LoVo (cell line): ENCODE results near the gene ADCY5.

Experiments
- DNase-seq: peaks from one replicate; pipeline ENCODE4 v3.0.0-alpha.2; 2016; ENCODE audit warnings: low spot score

Gene ADCY5

DNA sequence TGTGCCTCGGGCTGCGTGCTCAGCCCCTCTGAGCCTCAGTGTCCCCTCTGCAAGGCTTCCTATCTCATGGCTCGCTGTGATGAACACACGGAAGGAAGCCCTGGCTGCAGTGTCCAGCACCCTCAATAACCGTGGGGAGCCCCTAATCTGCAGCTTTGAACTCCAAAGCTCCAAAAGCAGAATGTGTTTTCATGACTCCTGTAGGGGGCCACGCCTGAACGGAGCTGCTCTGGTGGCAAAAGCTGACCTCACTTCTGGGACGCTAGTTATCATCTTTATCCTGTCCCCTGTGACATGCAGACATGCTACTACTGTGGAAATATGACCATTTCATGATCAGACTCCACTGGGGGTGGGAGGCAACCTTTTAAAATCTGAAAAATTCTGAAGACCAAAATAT, 148.3 kb downstream of the ADCY5 start:
- DNase-seq = no peak

GRCh38 chr3:123300056-123300455, 148.8 kb downstream of the ADCY5 start:
- DNase-seq = no peak

DNA sequence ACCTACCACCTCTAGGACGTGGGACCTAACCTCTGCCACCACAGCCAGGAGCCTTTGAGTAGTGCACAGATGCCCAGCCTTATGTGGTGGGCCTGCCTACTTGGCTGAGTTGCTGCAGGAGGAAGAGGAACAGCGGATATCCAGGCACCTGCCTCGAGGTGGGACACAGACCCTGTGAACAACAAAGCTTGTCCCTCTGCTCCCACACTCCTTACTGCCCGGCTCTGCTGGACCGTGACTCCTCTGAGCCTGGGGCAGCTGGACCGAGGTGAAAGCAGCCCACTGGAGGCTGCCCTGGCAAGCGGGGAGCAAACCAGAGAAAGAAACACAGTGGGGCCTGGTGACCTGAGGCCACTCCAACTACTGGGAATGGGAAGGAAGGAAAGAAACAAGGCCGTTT, 149.3 kb downstream of the ADCY5 start:
- no peak for DNase-seq

DNA sequence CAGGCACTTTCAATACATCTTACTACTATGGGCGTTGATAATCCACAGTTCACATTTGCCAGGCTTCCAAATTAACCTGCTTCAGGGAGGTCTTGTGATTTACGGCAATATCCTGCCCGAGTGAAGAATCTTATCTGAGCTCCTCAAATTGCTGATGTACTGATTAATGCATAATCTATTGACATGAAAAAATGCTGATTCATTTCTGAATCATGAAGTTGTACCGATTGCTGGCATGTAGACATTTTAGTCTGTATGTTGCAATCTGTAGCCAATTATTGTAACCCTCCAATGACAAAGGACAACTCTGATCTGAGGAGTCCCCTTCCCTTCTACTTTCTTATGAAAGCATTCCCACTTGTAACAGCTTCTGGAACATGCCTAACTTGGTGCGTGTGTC, 150.0 kb downstream of the ADCY5 start:
- DNase-seq = no peak

- DNase-seq = no peak
These were observed 151.3 kb downstream of the ADCY5 start for GRCh38 chr3:123297627-123297899.

- no peak for DNase-seq
These were observed 151.9 kb downstream of the ADCY5 start for GRCh38 chr3:123296836-123297626.

DNA sequence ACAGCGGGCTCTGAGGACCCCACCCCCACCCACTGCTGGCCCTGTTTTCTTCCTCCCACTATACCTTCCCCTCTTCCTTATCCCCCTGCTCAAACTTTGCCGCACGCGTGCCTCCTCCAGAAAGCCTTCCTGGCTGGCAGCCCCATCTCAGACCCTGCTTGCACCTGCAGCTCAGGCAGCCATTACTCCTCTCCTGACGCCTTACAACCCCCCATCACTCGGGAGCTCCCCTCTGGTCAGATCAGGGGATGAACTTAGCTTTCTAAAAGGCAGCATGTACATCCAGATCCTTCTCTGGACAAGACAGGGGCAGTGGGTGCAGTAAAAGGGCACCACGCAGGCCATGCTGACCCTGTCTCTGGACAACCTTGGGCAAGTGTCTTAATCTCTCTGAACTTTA, 152.6 kb downstream of the ADCY5 start:
- DNase-seq = no peak

GRCh38 chr3:123295901-123296250, 153.0 kb downstream of the ADCY5 start:
- no peak for DNase-seq

DNA sequence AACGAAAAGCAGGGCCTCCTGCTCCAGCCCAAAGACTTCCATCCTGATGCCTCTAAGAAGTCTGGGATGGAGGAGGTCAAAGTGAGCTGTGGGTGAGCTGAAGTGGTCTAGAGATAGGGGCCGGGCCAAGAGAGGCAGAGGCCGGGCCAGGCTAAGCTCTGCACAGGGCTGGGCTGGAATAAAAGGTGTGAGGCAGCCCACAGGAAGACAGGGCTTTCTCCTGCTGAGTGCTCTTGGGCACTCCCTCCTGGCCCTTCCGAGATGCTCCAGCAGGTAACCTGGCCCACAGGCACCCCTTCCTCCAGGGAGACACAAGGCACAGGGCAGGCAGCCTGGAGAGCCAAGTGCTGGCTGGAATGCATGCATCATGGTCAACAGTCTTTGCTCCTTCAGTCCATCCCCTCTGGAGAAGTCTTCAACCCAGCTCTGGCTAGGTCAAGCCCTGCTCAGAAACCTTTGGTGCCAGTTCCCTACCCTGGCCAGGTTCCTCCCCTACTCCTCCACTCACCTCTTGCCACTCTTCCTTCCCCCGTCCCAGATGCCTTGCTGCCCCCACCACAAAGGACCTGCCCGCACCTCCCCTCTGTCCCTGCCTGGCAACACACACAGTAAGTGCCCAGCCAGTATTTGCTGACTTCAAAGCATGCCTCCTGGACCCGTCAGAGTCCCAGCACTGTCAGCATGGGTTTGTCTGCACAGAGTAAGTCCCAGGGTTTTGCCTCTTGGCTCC, 153.6 kb downstream of the ADCY5 start:
- DNase-seq = no peak

- no peak for DNase-seq
These were observed 154.5 kb downstream of the ADCY5 start for GRCh38 chr3:123294296-123294938.

- no peak for DNase-seq
These were observed 156.3 kb downstream of the ADCY5 start for GRCh38 chr3:123292321-123293310.

- no peak for DNase-seq
These were observed 157.5 kb downstream of the ADCY5 start for GRCh38 chr3:123291404-123291803.

DNA sequence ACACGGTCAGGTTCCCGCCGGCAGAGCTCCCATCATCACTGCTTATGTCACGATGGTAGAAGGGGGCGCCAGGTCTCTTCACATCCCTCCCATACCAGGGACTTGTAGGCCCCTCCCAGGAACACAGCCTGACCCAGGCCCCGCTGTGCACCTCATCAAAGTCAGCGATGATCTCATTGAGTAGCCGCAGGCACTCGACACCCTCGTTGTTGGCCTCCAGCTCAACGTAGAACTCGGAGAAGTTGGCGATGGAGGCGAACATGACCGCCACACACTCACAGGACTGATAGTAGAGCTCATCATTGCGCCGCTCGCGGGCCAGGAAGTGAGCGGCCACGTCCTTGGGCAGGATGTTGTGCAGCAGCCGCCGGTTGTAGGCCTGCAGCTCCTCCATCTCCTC, 157.9 kb downstream of the ADCY5 start:
- DNase-seq = no peak

DNA sequence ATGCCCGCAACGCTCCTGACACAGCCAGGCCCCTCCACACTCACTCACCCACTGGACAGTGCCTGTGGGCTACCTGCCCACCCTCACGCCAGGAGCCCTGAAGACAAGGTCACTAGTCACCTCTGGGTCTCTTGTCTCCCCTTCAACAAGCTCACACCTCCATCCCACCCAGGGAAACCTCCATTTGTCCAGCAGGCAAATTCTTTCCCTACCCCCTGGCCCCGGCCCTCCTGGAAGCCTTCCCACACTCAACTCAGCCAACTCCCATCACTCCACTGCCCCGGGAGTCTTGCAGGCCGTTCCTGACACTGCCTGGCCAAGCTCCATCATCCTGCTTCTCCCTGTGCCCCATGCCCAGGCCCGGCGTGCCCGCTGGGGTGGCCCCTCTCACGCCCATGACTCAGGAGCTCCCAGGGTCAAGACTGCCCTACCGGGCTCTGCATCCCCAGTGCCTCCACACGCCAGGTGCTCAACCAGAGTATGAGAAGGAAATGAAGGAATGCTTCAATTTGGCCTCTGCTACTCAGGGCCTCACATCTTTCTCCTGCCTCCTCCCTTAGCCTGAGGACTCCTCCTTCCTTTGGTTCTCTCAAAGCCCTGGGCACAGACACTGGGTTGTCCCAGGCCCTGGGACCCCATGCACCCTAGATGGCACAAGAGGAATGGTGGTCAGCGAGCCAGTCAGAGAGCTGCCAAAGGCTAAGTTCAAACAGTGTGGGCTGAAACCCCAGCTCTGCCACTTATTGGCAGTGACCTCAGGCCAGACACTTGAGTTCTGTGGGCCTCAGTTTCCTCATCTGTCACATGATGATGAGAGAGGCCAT, 158.6 kb downstream of the ADCY5 start:
- DNase-seq = no peak

GRCh38 chr3:123289391-123290106, 159.3 kb downstream of the ADCY5 start:
- DNase-seq = no peak

- no peak for DNase-seq
These were observed 161.0 kb downstream of the ADCY5 start for GRCh38 chr3:123287962-123288302.

- DNase-seq = no peak
These were observed 161.6 kb downstream of the ADCY5 start for GRCh38 chr3:123287051-123287961.

DNA sequence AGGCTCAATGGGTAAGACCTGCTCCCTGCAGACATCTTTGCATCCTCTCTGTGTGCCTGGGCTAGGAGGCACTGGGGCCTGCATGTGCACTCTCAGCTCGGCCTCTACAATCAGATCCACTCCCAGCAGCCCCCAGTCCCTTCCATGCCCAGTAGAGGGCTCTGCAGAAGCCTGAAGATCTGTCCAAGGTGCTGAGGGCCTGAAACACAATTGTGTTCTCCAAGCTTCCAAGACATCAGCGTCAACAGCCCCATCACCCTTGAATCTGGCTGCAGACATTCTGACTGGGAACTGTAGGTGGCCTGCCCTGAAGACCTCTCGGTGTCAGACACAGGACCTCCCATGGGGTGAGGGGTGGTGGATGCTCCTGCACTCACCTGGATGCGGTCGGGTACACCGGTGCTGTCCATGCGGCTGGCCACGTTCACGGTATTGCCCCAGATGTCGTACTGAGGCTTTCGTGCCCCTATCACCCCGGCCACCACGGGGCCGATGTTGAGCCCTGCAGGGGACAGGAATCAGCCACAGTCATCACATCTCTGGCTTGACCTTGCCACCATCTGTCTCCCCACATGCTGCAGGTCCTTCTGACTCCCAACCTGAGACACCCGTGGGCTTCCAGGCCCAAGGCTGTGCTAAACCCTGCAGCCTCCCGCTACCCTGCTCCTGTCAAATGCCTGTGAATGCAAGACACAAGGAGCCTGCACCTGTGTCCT, 162.4 kb downstream of the ADCY5 start:
- DNase-seq = peak; percentile 63

- DNase-seq = no peak
These were observed 163.0 kb downstream of the ADCY5 start for GRCh38 chr3:123285931-123286307.
